SU-DHL-6 (cell line): ENCODE data around the gene SLC24A3.

Source experiments
- H2AFZ ChIP-seq: fragments of 200-600 bp; sonication (generic); 2 replicates; pipeline ENCODE4 v1.6.1; 2014; ENCODE audit warnings: low read depth, mild to moderate bottlenecking, moderate library complexity, mixed read lengths, antibody characterized with exemption, low read length; ENCODE audit not compliant: severe bottlenecking
- H3F3A ChIP-seq: fragments of 200-600 bp; shearing (Covaris generic); 2 replicates; pipeline ENCODE4 v1.6.0; 2016; ENCODE audit warnings: antibody characterized with exemption, mild to moderate bottlenecking; ENCODE audit not compliant: insufficient read depth
- H3K27ac ChIP-seq: fragments of 200-600 bp; sonication (generic); 2 replicates; pipeline ENCODE4 v1.5.1; 2016; ENCODE audit warnings: low read depth, mild to moderate bottlenecking, low read length, moderate library complexity, mixed read lengths
- H3K27me3 ChIP-seq: fragments of 200-600 bp; sonication (generic), shearing (Covaris generic); 2 replicates; pipeline ENCODE4 v1.6.0; 2014; ENCODE audit warnings: mild to moderate bottlenecking, low read length
- H3K36me3 ChIP-seq: fragments of 200-600 bp; sonication (generic); 2 replicates; pipeline ENCODE4 v1.6.1; 2014; ENCODE audit warnings: mild to moderate bottlenecking, low read length, mixed read lengths
- H3K4me2 ChIP-seq: fragments of 300-600, 200-600 bp; shearing (Covaris generic), sonication (generic); 2 replicates; pipeline ENCODE4 v1.6.0; 2014; ENCODE audit warnings: low read length, low read depth, mild to moderate bottlenecking; ENCODE audit not compliant: poor library complexity, severe bottlenecking
- H3K4me3 ChIP-seq: fragments of 200-600 bp; sonication (generic); 2 replicates; pipeline ENCODE4 v1.5.1; 2014; ENCODE audit warnings: antibody characterized with exemption, low read length, mild to moderate bottlenecking, mixed read lengths; ENCODE audit not compliant: insufficient read depth, poor library complexity, severe bottlenecking
- H3K79me2 ChIP-seq: fragments of 200-600 bp; sonication (generic); 2 replicates; pipeline ENCODE4 v1.6.1; 2014; ENCODE audit warnings: mild to moderate bottlenecking, low read length, moderate library complexity; ENCODE audit not compliant: insufficient read depth
- H3K9ac ChIP-seq: fragments of 200-600 bp; sonication (generic); 2 replicates; pipeline ENCODE4 v1.7.0; 2014; ENCODE audit warnings: mild to moderate bottlenecking, low read length
- H3K9me2 ChIP-seq: fragments of 200-600 bp; sonication (generic); replicated peaks from 2 replicates; pipeline ENCODE4 v1.6.1; 2014; ENCODE audit warnings: low read length; ENCODE audit not compliant: insufficient read depth
- H3K9me3 ChIP-seq: fragments of 200-600 bp; sonication (generic); 2 replicates; pipeline ENCODE4 v1.6.1; 2014; ENCODE audit warnings: low read length, mixed read lengths; ENCODE audit not compliant: insufficient read depth
- H4K20me1 ChIP-seq: fragments of 200-600 bp; sonication (generic); 2 replicates; pipeline ENCODE4 v1.6.1; 2014; ENCODE audit warnings: low read depth, mild to moderate bottlenecking, antibody characterized with exemption, low read length, moderate library complexity, mixed read lengths
- CTCF ChIP-seq: fragments of 200-600 bp; sonication (generic); IDR thresholded peaks from one replicate; pipeline ENCODE4 v1.5.1; 2017; ENCODE audit warnings: antibody characterized with exemption, mild to moderate bottlenecking, low read length, moderate library complexity; ENCODE audit not compliant: insufficient read depth, poor library complexity, severe bottlenecking
- EZH2phosphoT487 ChIP-seq: fragments of 200-600 bp; sonication (generic), shearing (Covaris generic); conservative IDR thresholded peaks from 2 replicates; pipeline ENCODE4 v1.6.1; 2018; ENCODE audit warnings: mild to moderate bottlenecking, antibody characterized with exemption, low read length, moderate library complexity, mixed read lengths

SLC24A3 gene

GRCh38 chr20:19520261-19520660 lies 307.8 kb downstream of the SLC24A3 start:
- no peak for TF ChIP-seq EZH2phosphoT487
- no peak for TF ChIP-seq CTCF
- Histone ChIP-seq H3K36me3 (no peaks in the 10 kb centered on the region), H2AFZ (no peak overlapping the region), H3F3A (no peaks in the 10 kb centered on the region), H3K79me2 (no peaks in the 10 kb centered on the region), H3K9me3 (no peaks in the 10 kb centered on the region), H3K9me2 (no peaks in the 10 kb centered on the region; the same call in 1 of the 2 replicates), H3K4me2 (no peak overlapping the region), H3K27me3 (no peaks in the 10 kb centered on the region), H3K9ac (no peak overlapping the region), H3K4me3 (no peak overlapping the region), H3K27ac (no peak overlapping the region), H4K20me1 (no peaks in the 10 kb centered on the region)

GRCh38 chr20:19522071-19522801 lies 309.8 kb downstream of the SLC24A3 start:
- Histone ChIP-seq H3K27me3 (no peaks in the 10 kb centered on the region), H3K4me2 (no peak overlapping the region), H3K27ac (no peak overlapping the region), H3F3A (no peaks in the 10 kb centered on the region), H3K9ac (no peak overlapping the region), H4K20me1 (no peaks in the 10 kb centered on the region), H3K9me2 (no peaks in the 10 kb centered on the region; the same call in 1 of the 2 replicates), H2AFZ (no peak overlapping the region), H3K36me3 (no peaks in the 10 kb centered on the region), H3K4me3 (no peak overlapping the region), H3K9me3 (no peaks in the 10 kb centered on the region), H3K79me2 (no peaks in the 10 kb centered on the region)
- no peak for TF ChIP-seq CTCF
- no peak for TF ChIP-seq EZH2phosphoT487

- Histone ChIP-seq H3K9ac (no peak overlapping the region), H3K36me3 (no peaks in the 10 kb centered on the region), H3K27ac (no peak overlapping the region), H3K9me3 (no peaks in the 10 kb centered on the region), H3K27me3 (no peaks in the 10 kb centered on the region), H4K20me1 (no peaks in the 10 kb centered on the region), H2AFZ (no peak overlapping the region), H3K79me2 (no peaks in the 10 kb centered on the region), H3F3A (no peaks in the 10 kb centered on the region), H3K4me3 (no peak overlapping the region), H3K9me2 (no peaks in the 10 kb centered on the region), H3K4me2 (no peak overlapping the region)
- TF ChIP-seq EZH2phosphoT487 (no peak), CTCF (no peak)
Measured at GRCh38 chr20:19522836-19523590, 310.6 kb downstream of the SLC24A3 start.
